WTC11 (cell line): ENCODE results near the gene TMEM214. TPM values are rescaled to one million over a fixed set of nuclear protein-coding genes. Genes with fewer than 3 reads are reported as not detected.

ENCODE experiments used
- ATAC-seq: fragments of 200-7000 bp; cut with Tn5 transposase; 2 replicates; pipeline ENCODE4 v1.10.0; 2021; ENCODE audit warnings: mild to moderate bottlenecking, moderate library complexity
- CTCF ChIA-PET: fragments of 300-600 bp; sonication (Branson Sonifier 250); formaldehyde crosslinking; loops from one replicate; lab custom pipeline; 2021; ENCODE audit warnings: antibody characterized with exemption; lab: Charles Lee
- POLR2A ChIA-PET: fragments of 350-600 bp; sonication (Branson Sonifier 250); formaldehyde crosslinking; loops from one replicate; lab custom pipeline; 2021; ENCODE audit warnings: antibody characterized with exemption; lab: Charles Lee
- DNase-seq: peaks from one replicate; pipeline ENCODE4 v3.0.0; 2021; ENCODE audit warnings: low spot score
- H3K27ac Mint-ChIP-seq: 2 replicates; pipeline ENCODE4 v1.8.0; 2021; ENCODE audit warnings: mixed read lengths
- H3K27me3 Mint-ChIP-seq: 2 replicates; pipeline ENCODE4 v1.8.0; 2021; ENCODE audit warnings: low read depth, mild to moderate bottlenecking, moderate library complexity, mixed read lengths
- H3K36me3 Mint-ChIP-seq: 2 replicates; pipeline ENCODE4 v1.8.0; 2021; ENCODE audit warnings: mixed read lengths
- H3K4me1 Mint-ChIP-seq: 2 replicates; pipeline ENCODE4 v1.8.0; 2022; ENCODE audit warnings: mixed read lengths
- H3K4me3 Mint-ChIP-seq: 2 replicates; pipeline ENCODE4 v1.8.0; 2021; ENCODE audit warnings: mild to moderate bottlenecking, moderate library complexity, mixed read lengths
- H3K9me3 Mint-ChIP-seq: 2 replicates; pipeline ENCODE4 v1.8.0; 2021; ENCODE audit warnings: mixed read lengths
- ARID4B ChIP-seq: sonication (generic); formaldehyde crosslinking; IDR thresholded peaks from 2 replicates; pipeline ENCODE4 v1.8.0; 2023; ENCODE audit warnings: missing genetic modification reagents, mild to moderate bottlenecking, borderline replicate concordance
- ATF3 ChIP-seq: sonication (generic); formaldehyde crosslinking; conservative IDR thresholded peaks from 2 replicates; pipeline ENCODE4 v1.8.1; 2022; ENCODE audit warnings: mild to moderate bottlenecking, missing genetic modification reagents
- CTCF ChIP-seq: fragments of 200-600 bp; IDR thresholded peaks from 2 replicates; pipeline ENCODE4 v1.8.0; 2022; ENCODE audit warnings: antibody characterized with exemption
- E2F5 ChIP-seq: sonication (generic); formaldehyde crosslinking; IDR thresholded peaks from 2 replicates; pipeline ENCODE4 v1.8.1; 2022; ENCODE audit warnings: mild to moderate bottlenecking, moderate library complexity, missing genetic modification reagents
- ETV6 ChIP-seq: sonication (generic); formaldehyde crosslinking; IDR thresholded peaks from 2 replicates; pipeline ENCODE4 v1.8.1; 2022; ENCODE audit warnings: mild to moderate bottlenecking, missing genetic modification reagents
- FOXK1 ChIP-seq: sonication (generic); formaldehyde crosslinking; IDR thresholded peaks from 2 replicates; pipeline ENCODE4 v1.8.0; 2022; ENCODE audit warnings: mild to moderate bottlenecking, moderate library complexity, missing genetic modification reagents
- FOXP1 ChIP-seq: sonication (generic); formaldehyde crosslinking; IDR thresholded peaks from 2 replicates; pipeline ENCODE4 v1.8.0; 2022; ENCODE audit warnings: missing genetic modification reagents, mild to moderate bottlenecking, moderate library complexity, borderline replicate concordance
- IRF2 ChIP-seq: sonication (generic); formaldehyde crosslinking; IDR thresholded peaks from 2 replicates; pipeline ENCODE4 v1.8.0; 2022; ENCODE audit warnings: low read depth, missing genetic modification reagents, borderline replicate concordance
- JUN ChIP-seq: sonication (generic); formaldehyde crosslinking; IDR thresholded peaks from 2 replicates; pipeline ENCODE4 v1.8.0; 2023; ENCODE audit warnings: mild to moderate bottlenecking, missing genetic modification reagents
- KAT7 ChIP-seq: sonication (generic); formaldehyde crosslinking; IDR thresholded peaks from 2 replicates; pipeline ENCODE4 v1.8.1; 2023; ENCODE audit warnings: missing genetic modification reagents, mild to moderate bottlenecking, borderline replicate concordance
- MAX ChIP-seq: sonication (generic); formaldehyde crosslinking; IDR thresholded peaks from 2 replicates; pipeline ENCODE4 v1.8.0; 2022; ENCODE audit warnings: mild to moderate bottlenecking, missing genetic modification reagents
- MXD4 ChIP-seq: fragments of 250-450 bp; sonication (Bioruptor Pico); IDR thresholded peaks from 2 replicates; pipeline ENCODE4 v1.8.0; 2021; ENCODE audit warnings: mild to moderate bottlenecking, moderate library complexity, borderline replicate concordance
- OVOL2 ChIP-seq: fragments of 250-450 bp; sonication (Bioruptor Pico); IDR thresholded peaks from 2 replicates; pipeline ENCODE4 v1.9.0; 2021; ENCODE audit warnings: mild to moderate bottlenecking, borderline replicate concordance
- TCF7 ChIP-seq: sonication (generic); formaldehyde crosslinking; IDR thresholded peaks from 2 replicates; pipeline ENCODE4 v1.8.0; 2022; ENCODE audit warnings: mild to moderate bottlenecking, low read depth, missing genetic modification reagents, moderate library complexity
- ZNF121 ChIP-seq: sonication (generic); formaldehyde crosslinking; IDR thresholded peaks from 2 replicates; pipeline ENCODE4 v1.8.0; 2023; ENCODE audit warnings: missing genetic modification reagents
- ZNF263 ChIP-seq: sonication (generic); formaldehyde crosslinking; IDR thresholded peaks from 2 replicates; pipeline ENCODE4 v1.8.1; 2022; ENCODE audit warnings: low read depth, mild to moderate bottlenecking, moderate library complexity, missing genetic modification reagents
- ZNF281 ChIP-seq: sonication (generic); formaldehyde crosslinking; IDR thresholded peaks from 2 replicates; pipeline ENCODE4 v1.8.0; 2023; ENCODE audit warnings: mild to moderate bottlenecking, missing genetic modification reagents
- ZSCAN18 ChIP-seq: fragments of 250-450 bp; sonication (Bioruptor Pico); IDR thresholded peaks from 2 replicates; pipeline ENCODE4 v2.1.2; 2022; ENCODE audit warnings: mild to moderate bottlenecking, moderate library complexity
- total RNA-seq: library from RNA; stranded (reverse); gene quantifications from 3 replicates; pipeline ENCODE4 v1.2.3, GENCODE V29; 2021

The TMEM214 gene
- total RNA-seq, 1 experiment from 2014 or later, result 57.1 TPM

GRCh38 chr2:27032495-27033252 lies at the start of gene TMEM214 (continued):
- TF ChIP-seq ARID4B (peak; percentile 52; the same call in 1 of the 2 replicates), FOXK1 (peak; percentile 33; the same call in 1 of the 2 replicates), MAX (CRISPR knock-in tag) (peak; percentile 69), E2F5 (CRISPR knock-in tag) (peak; percentile 89), MXD4 (CRISPR knock-in tag) (no peak), KAT7 (peak; percentile 83; the same call in 1 of the 2 replicates), ATF3 (no peak), ETV6 (CRISPR knock-in tag) (peak; percentile 56; the same call in 1 of the 2 replicates), ZNF263 (CRISPR knock-in tag) (no peak), ZNF121 (CRISPR knock-in tag) (no peak)

- Mint-ChIP-seq H3K27ac (no peak overlapping the region), H3K27me3 (no peaks in the 10 kb centered on the region), H3K9me3 (no peaks in the 10 kb centered on the region), H3K4me1 (no peaks in the 10 kb centered on the region), H3K36me3 (no peaks in the 10 kb centered on the region), H3K4me3 (no peak overlapping the region)
- DNase-seq (no peak), ATAC-seq (no peak)
- no peak for TF ChIP-seq FOXP1 (CRISPR knock-in tag)
- no peak for TF ChIP-seq CTCF
- no peak for TF ChIP-seq FOXK1
- POLR2A ChIA-PET, result no interaction called here
- CTCF ChIA-PET, result interaction anchor here (0.8 to 2.9 kb wide), 3 partner anchors 33 to 135 kb away, joined by 3 to 12 read pairs (median 8); no protein-coding TSS in a partner anchor
Measured at GRCh38 chr2:26983746-26984145, 49.0 kb upstream of the TMEM214 start.

GRCh38 chr2:26985807-26986206 lies 47.0 kb upstream of the TMEM214 start:
- Mint-ChIP-seq H3K27ac (no peak overlapping the region), H3K27me3 (no peaks in the 10 kb centered on the region), H3K36me3 (no peaks in the 10 kb centered on the region), H3K4me3 (no peak overlapping the region), H3K4me1 (no peaks in the 10 kb centered on the region), H3K9me3 (no peaks in the 10 kb centered on the region)
- ATAC-seq, result no peak
- DNase-seq, result no peak
- POLR2A ChIA-PET, result no interaction called here
- CTCF ChIA-PET, result interaction anchor here (1.8 kb wide), 1 partner anchor 31 kb away, joined by 7 read pairs; no protein-coding TSS in a partner anchor
- TF ChIP-seq ZSCAN18 (CRISPR knock-in tag) (no peak), JUN (CRISPR knock-in tag) (no peak), TCF7 (CRISPR knock-in tag) (no peak), ZNF281 (CRISPR knock-in tag) (no peak), OVOL2 (CRISPR knock-in tag) (no peak), IRF2 (CRISPR knock-in tag) (no peak)
